Activated naive CD8-positive, alpha-beta T cell treated with anti-CD3 and anti-CD28 coated beads, Interleukin-2, amount 10 ng/mL, durations not matched to agents 7 days and 5 days (primary cell): ENCODE data around the gene LPGAT1. TPM values are rescaled to one million over a fixed set of nuclear protein-coding genes. Genes with fewer than 3 reads are reported as not detected.
"Not testable (repeated sequence)": the region's sequence is repeated elsewhere in the genome, so short reads cannot be mapped to it uniquely, and the experiment has no call there.

Experiments used
- ATAC-seq: fragments of 150-1000 bp; cut with Tn5 transposase; one replicate; pipeline ENCODE4 v1.10.0; 2021; ENCODE audit warnings: low read depth, moderate library complexity
- POLR2A ChIA-PET: fragments of 350-600 bp; sonication (Branson Sonifier 250); formaldehyde crosslinking; loops from one replicate; lab custom pipeline; 2021; ENCODE audit warnings: antibody characterized with exemption; lab: Charles Lee
- DNase-seq: peaks from one replicate; pipeline ENCODE4 v3.0.0; 2021
- H3K27ac Mint-ChIP-seq: one replicate; pipeline ENCODE4 v1.8.0; 2022; ENCODE audit warnings: mild to moderate bottlenecking, mixed read lengths
- H3K27me3 Mint-ChIP-seq: one replicate; pipeline ENCODE4 v1.8.0; 2022; ENCODE audit warnings: mild to moderate bottlenecking, moderate library complexity, mixed read lengths
- H3K36me3 Mint-ChIP-seq: one replicate; pipeline ENCODE4 v1.8.0; 2021; ENCODE audit warnings: mild to moderate bottlenecking, mixed read lengths
- H3K4me1 Mint-ChIP-seq: one replicate; pipeline ENCODE4 v1.8.0; 2021; ENCODE audit warnings: mixed read lengths
- H3K4me3 Mint-ChIP-seq: one replicate; pipeline ENCODE4 v1.8.0; 2022; ENCODE audit warnings: mild to moderate bottlenecking, moderate library complexity, mixed read lengths
- H3K9me3 Mint-ChIP-seq: one replicate; pipeline ENCODE4 v1.8.0; 2021; ENCODE audit warnings: mixed read lengths
- total RNA-seq, 2 experiments: library from RNA; stranded (reverse); gene quantifications; one replicate each; pipeline ENCODE4 v1.2.3, GENCODE V29; 2021

The LPGAT1 gene
- total RNA-seq, 2 experiments from 2014 or later, result 45.5 to 47.4 TPM

DNA sequence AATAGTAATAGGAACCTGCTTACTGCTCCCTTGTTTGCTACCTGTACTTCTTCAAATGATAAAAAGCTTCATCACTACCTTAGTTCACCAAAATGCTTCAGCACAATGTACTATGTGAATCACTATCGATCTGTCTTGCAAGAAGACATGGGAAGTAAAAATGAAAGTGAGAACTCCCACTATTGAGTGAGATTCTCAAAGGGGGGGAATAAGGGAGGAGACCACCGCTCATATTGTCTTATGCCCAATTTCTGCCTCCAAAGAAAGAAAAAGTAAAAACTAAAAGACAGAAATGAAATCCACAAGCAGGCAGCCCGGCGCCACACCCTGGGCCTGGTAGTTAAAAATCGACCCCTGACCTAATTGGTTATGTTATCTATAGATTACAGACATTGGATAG lies 136.7 kb downstream of the LPGAT1 start:
- not testable (repeated sequence) for H3K27me3 Mint-ChIP-seq, H3K4me3 Mint-ChIP-seq

More for the DNA sequence above, 136.7 kb downstream of the LPGAT1 start:
- DNase-seq, H3K27ac Mint-ChIP-seq, ATAC-seq, H3K9me3 Mint-ChIP-seq, H3K36me3 Mint-ChIP-seq, POLR2A ChIA-PET: not testable (repeated sequence)
- H3K4me1 Mint-ChIP-seq, result peaks cover 37% of the 10 kb centered on the region

Other genes starting within 250 kb of the LPGAT1 start
- gene NEK2, start 155.1 kb downstream of the LPGAT1 start, total RNA-seq, result 10 to 100 TPM; 31.8 to 32.7 TPM
- gene INTS7, start 204.8 kb upstream of the LPGAT1 start, total RNA-seq, result 10 to 100 TPM; 22.6 to 23.0 TPM
- gene DTL, start 205.0 kb upstream of the LPGAT1 start, total RNA-seq, result 10 to 100 TPM; 49.7 to 54.7 TPM